Measurements from ENCODE around the gene OTOGL. TPM values are rescaled to one million over a fixed set of nuclear protein-coding genes. Genes with fewer than 3 reads are reported as not detected.

Gene OTOGL
- total RNA-seq, 1 donor from 2014 or later: 0.09 TPM

DNA sequence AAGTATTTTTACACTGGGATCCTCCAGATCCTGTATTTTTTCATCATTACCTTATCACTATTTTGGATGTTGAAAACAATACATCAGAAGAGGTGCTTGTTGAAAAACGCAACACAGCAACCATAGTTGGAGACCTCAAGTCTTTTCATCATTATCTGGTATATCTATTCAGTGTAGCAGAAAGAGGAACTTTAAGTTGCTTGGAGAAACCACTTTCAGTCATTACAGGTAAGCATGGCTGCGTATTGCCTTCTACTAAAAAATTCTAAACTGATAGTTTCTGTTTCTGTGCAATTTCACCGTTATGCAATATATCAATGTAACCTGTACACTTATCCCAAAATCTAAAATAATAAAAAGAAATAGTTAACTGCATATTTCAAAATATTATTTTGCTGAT lies 312.4 kb downstream of the OTOGL start:
- H3K4me1 ChIP-seq: no peaks in the 10 kb centered on the region
- H3K36me3 ChIP-seq: no peaks in the 10 kb centered on the region
- no peaks in the 10 kb centered on the region for H3K27me3 ChIP-seq
- intact Hi-C loops (cut with DNase I): no loop called here
- ATAC-seq (no peak), DNase-seq (no peak)
- H3K4me3 ChIP-seq: no peak overlapping the region
- TF ChIP-seq, protein P1, sequence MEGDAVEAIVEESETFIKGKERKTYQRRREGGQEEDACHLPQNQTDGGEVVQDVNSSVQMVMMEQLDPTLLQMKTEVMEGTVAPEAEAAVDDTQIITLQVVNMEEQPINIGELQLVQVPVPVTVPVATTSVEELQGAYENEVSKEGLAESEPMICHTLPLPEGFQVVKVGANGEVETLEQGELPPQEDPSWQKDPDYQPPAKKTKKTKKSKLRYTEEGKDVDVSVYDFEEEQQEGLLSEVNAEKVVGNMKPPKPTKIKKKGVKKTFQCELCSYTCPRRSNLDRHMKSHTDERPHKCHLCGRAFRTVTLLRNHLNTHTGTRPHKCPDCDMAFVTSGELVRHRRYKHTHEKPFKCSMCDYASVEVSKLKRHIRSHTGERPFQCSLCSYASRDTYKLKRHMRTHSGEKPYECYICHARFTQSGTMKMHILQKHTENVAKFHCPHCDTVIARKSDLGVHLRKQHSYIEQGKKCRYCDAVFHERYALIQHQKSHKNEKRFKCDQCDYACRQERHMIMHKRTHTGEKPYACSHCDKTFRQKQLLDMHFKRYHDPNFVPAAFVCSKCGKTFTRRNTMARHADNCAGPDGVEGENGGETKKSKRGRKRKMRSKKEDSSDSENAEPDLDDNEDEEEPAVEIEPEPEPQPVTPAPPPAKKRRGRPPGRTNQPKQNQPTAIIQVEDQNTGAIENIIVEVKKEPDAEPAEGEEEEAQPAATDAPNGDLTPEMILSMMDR (IDR thresholded peaks at IDR 0.05): no peak
- H3K9me3 ChIP-seq: no peaks in the 10 kb centered on the region
- no peak overlapping the region for H3K27ac ChIP-seq

DNA sequence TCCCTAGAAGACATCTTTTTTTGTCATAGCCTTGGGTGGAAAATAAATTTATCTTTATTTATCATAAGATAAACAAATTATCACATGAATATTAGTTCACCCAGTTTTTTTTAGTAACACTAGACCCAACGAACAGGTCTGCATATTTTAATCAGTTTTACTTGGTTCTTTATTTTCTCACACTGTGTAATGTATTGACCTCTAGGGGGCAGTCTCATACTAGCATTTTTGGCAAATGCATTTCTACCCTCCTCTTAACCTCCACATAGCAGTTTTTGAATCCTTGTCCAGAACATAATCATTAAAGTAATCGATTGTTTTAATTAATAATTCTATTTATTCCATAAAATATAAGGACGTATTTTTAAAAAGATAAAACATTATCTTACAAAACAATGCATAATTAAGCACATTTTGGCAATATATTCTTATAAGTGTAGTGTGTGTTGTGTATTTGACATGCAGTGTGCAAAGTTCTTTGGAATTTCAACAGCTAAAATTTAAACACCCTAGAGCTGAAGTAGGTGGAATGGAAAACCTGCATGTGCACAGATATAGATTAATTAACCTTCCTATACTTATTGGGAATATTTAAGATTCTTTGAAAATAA lies 313.1 kb downstream of the OTOGL start:
- intact Hi-C loops (cut with DNase I): no loop called here
- no peaks in the 10 kb centered on the region for H3K36me3 ChIP-seq
- TF ChIP-seq, protein P1 (IDR thresholded peaks at IDR 0.05): peak; percentile 85
- no peak for DNase-seq
- no peak overlapping the region for H3K27ac ChIP-seq
- no peaks in the 10 kb centered on the region for H3K27me3 ChIP-seq
- no peak overlapping the region for H3K4me3 ChIP-seq
- H3K4me1 ChIP-seq: no peaks in the 10 kb centered on the region
- peak; percentile 82 for ATAC-seq
- no peaks in the 10 kb centered on the region for H3K9me3 ChIP-seq

GRCh38 chr12:80413462-80413861 lies 314.1 kb downstream of the OTOGL start:
- Histone ChIP-seq H3K4me1 (no peaks in the 10 kb centered on the region), H3K9me3 (no peaks in the 10 kb centered on the region), H3K4me3 (no peak overlapping the region), H3K36me3 (no peaks in the 10 kb centered on the region), H3K27me3 (no peaks in the 10 kb centered on the region), H3K27ac (no peak overlapping the region)
- ATAC-seq (no peak), DNase-seq (no peak)
- TF ChIP-seq, protein P1 (IDR thresholded peaks at IDR 0.05): no peak
- intact Hi-C loops (cut with DNase I): no loop called here

DNA sequence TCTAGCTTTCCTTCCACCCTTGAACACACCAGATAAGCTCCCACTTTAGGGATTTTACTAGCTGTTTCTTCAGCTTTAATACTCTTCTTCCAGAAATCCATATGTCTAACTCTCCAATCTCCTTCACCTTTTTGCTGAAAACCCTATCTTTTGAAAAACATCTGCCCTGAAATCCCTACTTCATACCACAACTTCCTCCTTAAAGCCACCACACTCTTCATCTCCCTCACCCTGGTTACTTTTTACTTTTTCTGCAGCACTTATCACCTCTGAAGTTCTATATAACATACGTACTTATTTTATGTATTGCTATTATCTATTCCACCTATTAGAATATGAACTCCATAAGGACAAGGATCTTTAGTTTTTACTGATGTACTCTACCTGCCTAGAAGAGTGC lies 316.1 kb downstream of the OTOGL start:
- Histone ChIP-seq H3K4me3 (no peak overlapping the region), H3K9me3 (no peaks in the 10 kb centered on the region), H3K27me3 (no peaks in the 10 kb centered on the region), H3K27ac (no peak overlapping the region), H3K4me1 (peaks cover 8% of the 10 kb centered on the region), H3K36me3 (no peaks in the 10 kb centered on the region)
- intact Hi-C loops (cut with DNase I): no loop called here
- TF ChIP-seq, protein P1 (IDR thresholded peaks at IDR 0.05): no peak
- ATAC-seq (no peak), DNase-seq (no peak)

DNA sequence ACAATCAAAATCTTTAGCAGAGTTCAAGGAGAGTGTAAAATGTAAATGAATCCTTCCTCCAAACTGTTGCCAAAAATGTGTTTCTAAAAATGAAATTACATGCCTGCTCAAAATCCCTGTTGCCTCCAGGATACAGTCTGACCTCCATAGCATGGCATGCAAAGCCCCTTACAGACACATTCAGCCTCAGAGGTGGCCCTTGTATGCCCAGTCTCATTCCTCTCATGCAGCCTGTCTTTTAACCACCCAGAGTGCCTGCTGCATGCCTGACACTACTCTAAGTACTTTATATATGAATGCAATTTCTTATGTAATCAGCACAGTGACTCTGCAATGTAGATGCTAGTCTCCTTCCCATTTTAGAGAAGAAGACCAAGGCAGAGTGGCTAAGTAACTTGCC lies 320.3 kb downstream of the OTOGL start:
- H3K36me3 ChIP-seq: no peaks in the 10 kb centered on the region
- no peaks in the 10 kb centered on the region for H3K9me3 ChIP-seq
- peak; percentile 46 for ATAC-seq
- H3K4me1 ChIP-seq: peaks cover 8% of the 10 kb centered on the region
- TF ChIP-seq, protein P1 (IDR thresholded peaks at IDR 0.05): no peak
- no peak for DNase-seq
- no peak overlapping the region for H3K4me3 ChIP-seq
- no peak overlapping the region for H3K27ac ChIP-seq
- intact Hi-C loops (cut with DNase I): no loop called here
- H3K27me3 ChIP-seq: no peaks in the 10 kb centered on the region

- no peaks in the 10 kb centered on the region for H3K36me3 ChIP-seq
- ATAC-seq: no peak
- no peaks in the 10 kb centered on the region for H3K9me3 ChIP-seq
- H3K4me3 ChIP-seq: no peak overlapping the region
- H3K4me1 ChIP-seq: peaks cover 8% of the 10 kb centered on the region
- intact Hi-C loops (cut with DNase I): no loop called here
- H3K27me3 ChIP-seq: no peaks in the 10 kb centered on the region
- no peak for DNase-seq
- H3K27ac ChIP-seq: no peak overlapping the region
- TF ChIP-seq, protein P1 (IDR thresholded peaks at IDR 0.05): no peak
Measured at GRCh38 chr12:80420075-80420474, 320.7 kb downstream of the OTOGL start.
